Measurements from ENCODE around the gene CBLN2.

CBLN2 gene

DNA sequence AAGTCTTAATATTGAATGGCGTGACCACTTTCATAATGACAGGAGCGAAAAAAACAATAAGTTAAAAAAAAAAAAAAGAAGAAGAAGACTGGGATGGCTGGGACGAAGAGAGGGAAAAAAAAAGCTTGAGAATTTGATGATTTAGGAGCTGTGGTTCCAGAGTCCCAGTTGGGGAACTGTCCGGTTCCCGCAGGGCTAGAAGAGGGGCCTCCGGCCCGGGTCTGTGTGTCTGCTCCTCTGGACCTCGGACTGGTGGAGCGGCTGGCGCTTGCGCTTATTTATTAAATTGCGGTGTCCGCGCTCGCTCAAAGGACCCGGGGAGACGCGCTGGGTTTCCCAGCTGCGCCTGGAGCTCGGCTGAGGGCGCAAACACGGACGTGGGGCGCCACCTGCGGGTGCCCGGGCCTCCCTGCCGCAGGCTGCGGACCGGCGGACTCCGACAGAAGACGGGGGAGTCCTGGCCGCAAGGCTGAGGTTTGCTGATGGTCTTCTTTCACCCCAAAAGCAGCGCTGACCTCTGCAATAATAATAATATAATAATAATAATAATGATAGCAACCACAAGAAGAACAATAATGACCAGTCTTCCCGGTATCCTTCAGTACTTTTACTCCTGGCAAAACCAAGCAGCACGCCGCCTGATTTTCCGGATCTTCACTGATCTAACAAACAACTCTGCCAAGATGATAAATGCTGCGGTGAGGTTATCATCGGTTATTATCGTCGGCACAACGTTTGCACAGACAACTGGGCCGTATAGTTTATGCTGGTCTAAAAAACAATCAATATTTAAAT lies at the start of gene CBLN2:
Gene CBLN2, minus strand, starts transcription at position 251 of the 795 bp plus-strand sequence. CDS start 2,182 bp downstream, outside the sequence.
- peak within 1 kb of the TSS; percentile 19 for H2AFZ ChIP-seq (ENCODE audit: low read depth, low read length)
- peaks cover 9% of the 10 kb centered on the region for H3K4me1 ChIP-seq (ENCODE audit: insufficient read depth, low read length)
- H3K4me3 ChIP-seq (ENCODE audit: low read length) = peak within 1 kb of the TSS; percentile 6
- H3K9me3 ChIP-seq (ENCODE audit: low read length) = no peaks in the 10 kb centered on the region
- no peaks in the 10 kb centered on the region for H3K36me3 ChIP-seq (ENCODE audit: insufficient read depth, low read length)
- peaks cover 26% of the 10 kb centered on the region for H3K27me3 ChIP-seq (ENCODE audit: insufficient read depth, low read length)

DNA sequence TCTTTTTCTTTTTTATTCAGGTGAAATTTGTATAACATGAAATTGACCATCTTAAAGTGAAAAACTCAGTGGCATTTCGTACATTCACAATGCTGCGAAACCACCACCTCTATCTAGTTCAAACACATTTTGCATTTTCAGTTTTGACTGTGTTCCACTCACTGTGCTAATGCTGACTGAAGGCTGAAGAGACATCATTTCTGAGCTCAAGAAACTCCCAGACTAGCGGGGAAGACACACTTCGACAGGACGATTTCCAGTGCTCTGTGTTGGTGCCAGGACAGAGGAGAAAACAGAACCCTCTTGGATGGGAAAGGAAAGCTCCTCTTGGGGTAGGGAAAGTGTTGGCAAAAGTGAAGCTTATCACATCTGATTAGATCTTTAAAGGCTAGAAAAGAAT lies 44.2 kb upstream of the CBLN2 start:
- Histone ChIP-seq H3K4me3 (ENCODE audit: low read length) (no peak overlapping the region), H3K4me1 (ENCODE audit: insufficient read depth, low read length) (peaks cover 7% of the 10 kb centered on the region), H3K27me3 (ENCODE audit: insufficient read depth, low read length) (no peaks in the 10 kb centered on the region), H3K9me3 (ENCODE audit: low read length) (no peaks in the 10 kb centered on the region), H3K36me3 (ENCODE audit: insufficient read depth, low read length) (no peaks in the 10 kb centered on the region), H2AFZ (ENCODE audit: low read depth, low read length) (no peak overlapping the region)

DNA sequence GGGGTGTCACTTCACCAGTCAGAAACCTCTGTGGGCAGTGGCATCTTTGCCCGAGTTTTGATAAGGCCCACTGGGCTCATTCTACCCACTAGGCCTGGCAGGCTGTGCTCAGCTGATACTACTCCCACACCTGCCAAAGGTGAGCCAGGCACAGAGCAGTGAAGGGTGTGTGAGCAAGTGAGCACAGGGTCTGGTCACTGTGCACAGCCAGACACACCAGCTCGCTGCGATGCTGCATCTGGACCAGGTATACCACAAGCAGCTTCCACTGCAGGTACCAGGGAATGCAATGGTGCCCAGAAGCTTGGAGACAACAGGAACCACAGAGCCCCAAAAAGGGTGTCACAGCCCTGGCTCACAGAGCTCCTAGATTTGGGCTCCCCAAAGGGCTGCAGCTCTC lies 40.6 kb upstream of the CBLN2 start:
- no peaks in the 10 kb centered on the region for H3K36me3 ChIP-seq (ENCODE audit: insufficient read depth, low read length)
- no peaks in the 10 kb centered on the region for H3K9me3 ChIP-seq (ENCODE audit: low read length)
- H3K4me1 ChIP-seq (ENCODE audit: insufficient read depth, low read length) = peaks cover 7% of the 10 kb centered on the region
- H3K27me3 ChIP-seq (ENCODE audit: insufficient read depth, low read length) = no peaks in the 10 kb centered on the region
- H3K4me3 ChIP-seq (ENCODE audit: low read length) = no peak overlapping the region
- no peak overlapping the region for H2AFZ ChIP-seq (ENCODE audit: low read depth, low read length)

DNA sequence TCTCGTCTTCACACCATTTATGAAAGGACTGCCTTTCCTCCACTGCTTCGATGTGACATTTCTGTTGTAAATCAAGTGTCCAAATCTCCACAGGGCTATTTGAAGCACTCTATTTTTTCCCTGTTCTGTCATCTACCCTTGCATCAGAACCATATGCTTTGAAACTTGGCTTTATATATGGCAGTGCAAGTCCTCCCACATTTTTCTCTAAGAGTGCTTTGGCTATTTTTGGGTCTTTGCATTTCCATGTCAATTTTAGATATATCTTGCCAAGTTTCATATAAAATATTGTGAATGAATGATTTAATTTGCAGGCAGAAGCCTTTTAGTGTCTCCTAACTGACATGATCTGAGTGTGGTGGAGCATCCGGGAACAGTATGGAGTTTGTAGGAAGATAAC lies 37.8 kb upstream of the CBLN2 start:
- H3K4me1 ChIP-seq (ENCODE audit: insufficient read depth, low read length) = peaks cover 7% of the 10 kb centered on the region
- no peaks in the 10 kb centered on the region for H3K27me3 ChIP-seq (ENCODE audit: insufficient read depth, low read length)
- H3K4me3 ChIP-seq (ENCODE audit: low read length) = no peak overlapping the region
- H3K36me3 ChIP-seq (ENCODE audit: insufficient read depth, low read length) = no peaks in the 10 kb centered on the region
- no peaks in the 10 kb centered on the region for H3K9me3 ChIP-seq (ENCODE audit: low read length)
- H2AFZ ChIP-seq (ENCODE audit: low read depth, low read length) = no peak overlapping the region

DNA sequence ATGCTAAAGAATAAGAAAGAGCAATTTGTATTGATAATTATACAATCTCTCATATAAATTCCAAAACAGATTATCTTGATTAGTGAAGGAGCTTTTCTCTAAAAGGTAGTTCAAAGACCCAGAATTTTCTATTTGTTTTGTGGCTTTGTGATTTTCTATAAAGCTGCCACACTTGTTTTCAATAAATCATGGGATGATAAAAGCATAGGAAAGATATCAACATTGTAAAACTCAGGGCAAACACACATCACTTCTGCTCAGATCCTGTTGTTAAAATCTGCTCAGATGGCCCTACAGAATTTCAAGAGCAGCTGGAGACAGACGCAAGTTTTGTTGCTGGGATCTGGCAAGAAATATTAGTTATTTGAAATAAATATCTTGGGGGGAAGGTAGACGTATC lies 28.8 kb upstream of the CBLN2 start:
- Histone ChIP-seq H3K4me3 (ENCODE audit: low read length) (no peak overlapping the region), H3K36me3 (ENCODE audit: insufficient read depth, low read length) (no peaks in the 10 kb centered on the region)

DNA sequence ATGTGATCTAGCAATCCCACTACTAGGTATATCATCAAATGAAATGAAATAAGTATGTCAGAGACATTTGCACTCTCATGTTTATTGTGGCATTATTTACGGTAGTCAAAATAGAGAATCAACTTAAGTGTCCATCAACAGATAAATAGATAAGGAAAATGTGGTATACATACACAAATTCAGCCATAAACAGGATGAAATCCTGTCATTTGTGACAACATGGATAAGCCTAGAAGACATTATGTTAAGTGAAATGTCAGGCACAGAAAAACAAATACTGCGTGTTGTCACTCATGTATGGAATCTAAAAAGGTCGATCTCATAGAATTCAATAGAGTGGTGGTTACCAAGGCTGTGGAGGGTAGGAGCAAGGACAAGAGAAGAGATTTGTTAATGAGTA lies 22.1 kb upstream of the CBLN2 start:
- Histone ChIP-seq H2AFZ (ENCODE audit: low read depth, low read length) (no peak overlapping the region), H3K36me3 (ENCODE audit: insufficient read depth, low read length) (no peaks in the 10 kb centered on the region), H3K9me3 (ENCODE audit: low read length) (peaks cover 3% of the 10 kb centered on the region), H3K27me3 (ENCODE audit: insufficient read depth, low read length) (no peaks in the 10 kb centered on the region), H3K4me3 (ENCODE audit: low read length) (no peak overlapping the region), H3K4me1 (ENCODE audit: insufficient read depth, low read length) (no peaks in the 10 kb centered on the region)

More for the DNA sequence above, 28.8 kb upstream of the CBLN2 start:
- Histone ChIP-seq H3K9me3 (ENCODE audit: low read length) (no peaks in the 10 kb centered on the region), H3K4me1 (ENCODE audit: insufficient read depth, low read length) (no peaks in the 10 kb centered on the region), H3K27me3 (ENCODE audit: insufficient read depth, low read length) (no peaks in the 10 kb centered on the region), H2AFZ (ENCODE audit: low read depth, low read length) (no peak overlapping the region)

DNA sequence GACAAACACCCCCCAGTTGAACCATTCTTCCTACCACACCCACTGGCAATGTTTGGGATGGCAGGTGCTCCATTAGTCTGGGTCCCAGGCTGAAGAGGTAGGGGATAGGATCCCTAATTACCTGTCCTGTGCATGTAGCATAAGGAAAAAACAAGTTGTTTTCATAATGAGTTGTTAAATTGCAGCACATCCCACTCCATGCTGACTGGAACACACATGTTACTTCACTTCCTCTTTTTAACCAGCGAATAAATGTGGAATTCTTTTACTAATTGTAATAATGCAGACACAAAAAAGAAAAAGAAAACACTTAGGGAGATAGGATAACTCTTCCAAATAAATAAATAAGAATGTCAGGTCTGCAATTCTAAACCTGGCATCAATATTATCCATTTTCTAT lies 11.8 kb upstream of the CBLN2 start:
- H3K4me3 ChIP-seq (ENCODE audit: low read length) = no peak overlapping the region
- no peak overlapping the region for H2AFZ ChIP-seq (ENCODE audit: low read depth, low read length)
- no peaks in the 10 kb centered on the region for H3K36me3 ChIP-seq (ENCODE audit: insufficient read depth, low read length)
- no peaks in the 10 kb centered on the region for H3K27me3 ChIP-seq (ENCODE audit: insufficient read depth, low read length)
- H3K9me3 ChIP-seq (ENCODE audit: low read length) = no peaks in the 10 kb centered on the region
- no peaks in the 10 kb centered on the region for H3K4me1 ChIP-seq (ENCODE audit: insufficient read depth, low read length)

DNA sequence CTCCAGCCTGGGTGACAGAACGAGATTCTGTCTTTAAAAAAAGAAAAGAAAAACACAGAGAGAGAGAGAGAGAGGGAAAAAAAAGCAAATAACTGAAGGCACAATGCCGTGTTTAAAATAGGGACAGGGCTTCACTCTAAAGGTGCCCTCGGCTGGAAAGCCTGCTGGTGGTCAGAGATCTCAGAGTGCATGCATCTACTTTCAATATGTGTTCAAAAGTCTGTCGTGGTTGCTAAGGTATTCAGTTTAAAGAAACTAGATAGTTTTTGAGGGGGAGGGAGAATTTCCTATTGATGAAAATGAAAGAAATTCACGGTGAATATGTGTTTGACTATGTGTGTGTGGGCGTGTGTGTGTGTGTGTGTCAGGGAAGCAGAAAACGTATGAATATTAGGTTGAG lies 11.0 kb upstream of the CBLN2 start:
- Histone ChIP-seq H3K4me1 (ENCODE audit: insufficient read depth, low read length) (no peaks in the 10 kb centered on the region), H2AFZ (ENCODE audit: low read depth, low read length) (no peak overlapping the region), H3K27me3 (ENCODE audit: insufficient read depth, low read length) (no peaks in the 10 kb centered on the region), H3K4me3 (ENCODE audit: low read length) (no peak overlapping the region), H3K9me3 (ENCODE audit: low read length) (no peaks in the 10 kb centered on the region), H3K36me3 (ENCODE audit: insufficient read depth, low read length) (no peaks in the 10 kb centered on the region)

DNA sequence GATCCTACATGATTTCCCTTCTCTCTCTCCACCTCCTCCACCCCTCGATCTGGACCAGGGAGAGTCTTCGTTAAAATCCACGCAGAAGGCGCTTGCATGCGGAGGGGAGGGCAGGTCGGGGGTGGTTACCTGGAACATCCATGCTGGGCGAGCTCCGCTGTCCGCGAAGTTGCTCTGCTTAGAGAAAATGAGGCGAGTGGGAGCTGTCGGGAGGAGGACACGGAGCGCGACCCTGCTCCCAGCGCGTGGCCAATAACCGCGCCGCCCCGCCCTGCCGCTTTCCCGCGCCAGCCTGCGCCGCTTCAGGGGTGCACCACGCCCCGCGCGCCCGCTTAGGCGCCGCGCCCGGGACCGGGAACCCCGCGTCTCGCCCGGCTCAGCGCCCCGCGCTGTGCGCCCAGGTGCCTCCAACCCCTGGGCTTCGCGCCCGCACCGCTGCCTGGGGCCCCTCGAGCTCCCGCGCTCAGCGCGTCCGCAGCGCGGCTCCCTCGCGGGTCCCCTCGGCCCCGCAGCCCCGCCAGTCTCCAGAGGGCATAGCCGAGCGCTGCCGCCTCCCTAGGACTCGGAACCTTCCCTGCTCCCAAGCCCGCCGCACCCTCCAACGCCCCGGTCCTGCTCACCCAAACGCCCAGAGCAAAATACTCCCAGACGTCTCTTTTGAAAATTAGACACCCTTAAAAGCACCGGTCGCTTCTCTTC lies 636 bp downstream of the CBLN2 start:
- H2AFZ ChIP-seq (ENCODE audit: low read depth, low read length) = peak overlapping the region; percentile 19
- H3K4me3 ChIP-seq (ENCODE audit: low read length) = peak overlapping the region; percentile 6
- H3K9me3 ChIP-seq (ENCODE audit: low read length) = no peaks in the 10 kb centered on the region
- no peaks in the 10 kb centered on the region for H3K36me3 ChIP-seq (ENCODE audit: insufficient read depth, low read length)
- peaks cover 9% of the 10 kb centered on the region for H3K4me1 ChIP-seq (ENCODE audit: insufficient read depth, low read length)
- peaks cover 26% of the 10 kb centered on the region for H3K27me3 ChIP-seq (ENCODE audit: insufficient read depth, low read length)

DNA sequence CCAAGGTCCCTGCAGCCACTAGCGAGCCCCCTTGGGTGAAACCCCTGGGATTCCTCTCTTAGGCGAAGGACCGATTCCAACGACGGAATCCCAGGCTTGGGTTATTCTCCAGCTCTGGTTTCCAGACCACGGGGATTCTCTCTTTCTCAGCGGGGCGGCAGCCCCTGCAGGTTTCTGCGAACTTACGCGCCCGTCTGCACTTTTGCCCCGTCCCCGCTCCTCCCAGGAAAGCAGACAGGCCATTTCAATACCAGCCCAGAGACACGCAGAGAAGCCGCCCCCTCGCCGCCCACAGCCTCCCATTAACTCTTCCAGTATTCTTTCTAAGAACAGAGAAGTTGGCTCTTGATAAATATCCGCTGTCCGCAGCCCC lies 1.2 kb downstream of the CBLN2 start:
- H3K36me3 ChIP-seq (ENCODE audit: insufficient read depth, low read length) = no peaks in the 10 kb centered on the region
- peaks cover 9% of the 10 kb centered on the region for H3K4me1 ChIP-seq (ENCODE audit: insufficient read depth, low read length)
- H3K4me3 ChIP-seq (ENCODE audit: low read length) = peak overlapping the region; percentile 6
- peak overlapping the region; percentile 19 for H2AFZ ChIP-seq (ENCODE audit: low read depth, low read length)
- H3K27me3 ChIP-seq (ENCODE audit: insufficient read depth, low read length) = peaks cover 26% of the 10 kb centered on the region
- H3K9me3 ChIP-seq (ENCODE audit: low read length) = no peaks in the 10 kb centered on the region

DNA sequence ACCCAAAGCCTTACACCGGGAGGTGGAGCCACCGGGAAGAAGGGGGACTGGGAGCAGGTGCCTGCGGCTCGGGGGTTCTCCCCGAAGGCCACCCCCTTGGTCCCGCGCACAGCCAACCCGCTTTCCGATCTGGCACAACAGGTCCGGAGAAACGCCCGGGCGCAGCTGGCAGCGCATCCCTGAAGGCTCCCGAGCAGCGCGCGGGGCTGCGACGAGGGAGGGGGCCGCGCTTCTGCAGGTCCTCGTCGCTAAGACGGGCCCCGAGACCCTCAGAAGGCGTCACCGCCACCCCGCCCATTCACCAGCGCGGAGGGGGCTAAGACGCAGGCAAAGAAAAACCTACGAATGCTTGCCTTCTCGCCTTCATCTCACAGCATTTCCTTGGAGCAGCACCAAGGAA lies 1.8 kb downstream of the CBLN2 start:
- Histone ChIP-seq H3K4me3 (ENCODE audit: low read length) (peak overlapping the region; percentile 24), H3K27me3 (ENCODE audit: insufficient read depth, low read length) (peaks cover 26% of the 10 kb centered on the region)

DNA sequence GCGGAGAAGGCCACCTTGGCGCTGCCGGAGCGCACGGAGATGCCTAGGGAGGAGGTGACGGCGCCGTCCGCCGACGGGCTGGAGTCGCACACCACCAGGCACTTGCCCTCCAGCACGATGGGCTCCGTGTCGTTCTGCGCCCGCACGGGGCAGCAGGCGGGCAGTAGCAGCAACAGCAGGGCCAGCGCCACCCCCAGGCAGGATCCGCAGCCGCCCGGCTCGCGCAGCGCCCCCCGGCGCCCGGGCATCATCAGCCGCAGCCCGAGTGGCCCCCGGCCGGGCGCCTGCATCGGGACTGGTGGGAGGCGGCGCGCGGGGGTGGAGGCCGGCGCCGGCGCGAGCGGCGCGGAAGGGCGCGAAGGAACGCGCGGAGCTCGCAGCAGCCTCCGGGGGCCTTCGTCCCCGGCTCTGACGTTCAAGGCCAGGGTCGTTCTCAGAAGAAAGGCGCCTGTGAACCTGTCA lies 2.2 kb downstream of the CBLN2 start:
- Histone ChIP-seq H3K36me3 (ENCODE audit: insufficient read depth, low read length) (no peaks in the 10 kb centered on the region), H3K4me3 (ENCODE audit: low read length) (peak overlapping the region; percentile 24), H3K4me1 (ENCODE audit: insufficient read depth, low read length) (peaks cover 9% of the 10 kb centered on the region), H3K9me3 (ENCODE audit: low read length) (no peaks in the 10 kb centered on the region), H2AFZ (ENCODE audit: low read depth, low read length) (peak overlapping the region; percentile 48), H3K27me3 (ENCODE audit: insufficient read depth, low read length) (peaks cover 26% of the 10 kb centered on the region)

More for the DNA sequence above, 1.8 kb downstream of the CBLN2 start:
- Histone ChIP-seq H3K9me3 (ENCODE audit: low read length) (no peaks in the 10 kb centered on the region), H3K4me1 (ENCODE audit: insufficient read depth, low read length) (peaks cover 9% of the 10 kb centered on the region), H3K36me3 (ENCODE audit: insufficient read depth, low read length) (no peaks in the 10 kb centered on the region), H2AFZ (ENCODE audit: low read depth, low read length) (peak overlapping the region; percentile 48)

DNA sequence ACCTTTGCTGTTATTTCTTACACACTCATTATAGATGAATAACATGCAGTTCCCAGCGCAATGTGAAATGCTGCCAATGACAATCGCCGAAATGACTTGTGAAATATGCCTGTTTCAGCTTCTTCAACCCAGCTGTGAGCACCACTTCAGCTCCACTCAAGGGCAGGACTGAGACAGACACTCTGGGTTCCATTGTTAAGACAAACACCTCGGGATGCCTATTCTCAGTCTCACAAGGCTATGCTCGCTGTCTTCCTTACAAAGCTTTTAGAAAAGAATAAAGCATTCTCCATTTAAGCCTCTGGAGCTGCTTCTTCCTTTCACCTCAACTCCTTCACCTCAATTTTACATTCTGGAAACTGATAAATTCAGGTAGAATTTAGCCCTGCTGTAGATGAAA lies 4.2 kb downstream of the CBLN2 start:
- Histone ChIP-seq H3K4me3 (ENCODE audit: low read length) (no peak overlapping the region), H3K9me3 (ENCODE audit: low read length) (no peaks in the 10 kb centered on the region), H3K27me3 (ENCODE audit: insufficient read depth, low read length) (peaks cover 21% of the 10 kb centered on the region)

More for the DNA sequence above, 4.2 kb downstream of the CBLN2 start:
- H2AFZ ChIP-seq (ENCODE audit: low read depth, low read length) = no peak overlapping the region
- no peaks in the 10 kb centered on the region for H3K36me3 ChIP-seq (ENCODE audit: insufficient read depth, low read length)
- H3K4me1 ChIP-seq (ENCODE audit: insufficient read depth, low read length) = peaks cover 9% of the 10 kb centered on the region

Data from neuron (in vitro differentiated cells).